SKM-1 treated with dmso at 0.1 percent for 144 hours (cell line): ENCODE measurements around the gene GRIA4.
A peak's percentile ranks its signal among the peaks of the same experiment; 100 is the strongest.

Experiments
- DNase-seq: peaks from one replicate; lab custom pipeline; 2025; ENCODE audit not compliant: unreplicated experiment; lab: John Stamatoyannopoulos, UW

The GRIA4 gene

DNA sequence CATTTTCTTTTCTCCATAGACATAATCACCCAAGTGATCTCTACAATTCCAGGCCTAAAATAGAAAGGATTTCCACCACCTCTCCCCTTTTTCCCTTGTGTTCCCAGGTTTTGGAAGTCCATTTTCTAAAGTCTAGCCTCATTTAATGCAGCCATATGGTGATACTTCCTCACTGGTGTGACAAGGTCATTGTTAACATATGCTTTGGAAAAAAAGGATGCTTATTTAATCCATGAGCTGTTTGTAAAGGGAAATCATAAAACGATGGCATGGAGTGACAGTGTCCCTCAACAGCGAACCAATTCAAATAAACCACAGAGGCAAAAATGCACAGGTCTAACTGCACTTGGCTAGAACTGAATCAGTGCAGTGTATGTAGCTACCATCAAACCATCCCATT lies 26.6 kb downstream of the GRIA4 start:
- DNase-seq = no peak

DNA sequence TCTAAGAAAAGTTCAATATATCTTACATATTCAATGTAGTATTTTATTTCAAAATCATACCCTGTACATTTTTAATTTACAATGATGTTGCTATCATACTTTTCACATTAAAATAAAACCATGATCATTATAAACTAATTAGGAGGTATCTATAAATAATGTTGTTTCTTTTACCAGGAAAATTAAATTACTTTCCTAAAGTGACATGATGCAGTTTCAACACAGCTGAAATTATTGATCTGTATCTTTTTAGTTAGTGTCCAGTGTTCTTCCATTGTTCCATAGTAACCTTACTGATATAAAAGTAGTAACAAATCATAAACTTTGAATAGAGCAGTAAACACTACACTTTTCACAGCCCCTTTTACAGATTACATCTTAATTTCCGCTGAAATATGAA lies 29.7 kb downstream of the GRIA4 start:
- DNase-seq = no peak

DNA sequence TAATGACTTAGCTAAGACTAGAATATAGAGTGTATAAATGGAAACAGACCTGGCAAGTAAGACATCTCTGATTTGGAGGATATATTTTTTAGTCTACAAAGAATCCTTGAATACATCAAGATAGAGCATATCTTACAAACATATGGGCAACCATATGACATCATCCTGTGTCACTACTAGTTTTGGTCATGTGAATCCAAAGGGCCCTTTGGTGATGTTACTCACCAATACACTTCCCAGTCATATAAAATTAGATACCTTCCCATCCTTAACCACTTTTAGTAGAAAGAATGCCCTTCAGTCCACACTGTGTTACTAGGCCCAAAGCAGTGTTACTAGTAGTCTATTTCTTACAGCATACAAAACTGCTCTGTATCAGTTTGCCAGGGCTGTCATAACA lies 31.6 kb downstream of the GRIA4 start:
- no peak for DNase-seq

DNA sequence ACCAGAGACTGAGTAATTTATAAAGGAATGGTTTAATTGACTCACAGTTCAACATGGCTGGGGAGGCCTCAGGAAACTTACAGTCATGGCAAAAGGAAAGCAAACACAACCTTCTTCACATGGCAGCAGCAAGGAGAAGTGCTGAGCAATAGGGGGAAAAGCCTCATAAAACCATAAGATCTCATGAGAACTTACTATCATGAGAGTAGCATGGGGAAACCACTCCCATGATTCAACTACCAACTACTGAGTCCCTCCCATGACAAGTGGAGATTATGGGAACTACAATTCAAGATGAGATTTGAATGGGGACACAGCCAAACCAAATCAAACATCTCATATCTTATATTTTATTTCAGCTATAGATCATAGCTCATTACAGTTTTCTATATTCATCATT lies 33.0 kb downstream of the GRIA4 start:
- no peak for DNase-seq

DNA sequence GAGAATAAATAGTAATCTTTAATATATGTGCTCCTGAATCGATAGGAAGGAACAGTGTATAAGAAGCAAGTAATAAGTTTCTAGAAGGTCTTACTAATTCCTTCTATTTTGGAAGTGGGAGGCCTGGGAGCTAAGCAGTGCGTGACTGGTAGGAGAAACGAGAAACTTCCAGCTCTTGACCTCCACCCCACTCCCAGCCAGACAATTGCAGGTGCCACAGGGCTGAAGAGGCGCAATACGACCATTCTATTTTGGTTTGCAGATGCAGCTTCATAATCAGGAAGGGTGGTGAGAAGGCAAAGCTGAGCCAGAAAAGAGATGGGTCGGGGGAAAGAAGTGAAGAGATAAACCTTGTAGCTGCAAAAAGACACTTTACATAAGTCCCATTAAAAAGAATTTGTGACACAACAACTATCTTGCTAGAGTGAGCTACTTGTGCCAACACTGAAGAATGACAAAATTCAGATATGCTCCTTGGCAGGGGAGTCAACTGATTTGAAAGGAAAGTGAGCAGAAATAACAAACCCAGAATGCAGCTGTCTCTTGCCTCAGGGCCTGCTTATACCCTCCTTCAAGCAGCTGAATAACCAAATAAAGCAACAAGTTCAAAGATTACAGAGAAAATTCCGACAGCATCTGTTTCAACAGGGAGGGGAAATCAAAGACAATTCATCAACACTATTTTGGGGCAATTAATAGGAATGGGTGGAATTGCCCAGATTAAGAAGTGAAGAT lies 35.1 kb downstream of the GRIA4 start:
- no peak for DNase-seq

DNA sequence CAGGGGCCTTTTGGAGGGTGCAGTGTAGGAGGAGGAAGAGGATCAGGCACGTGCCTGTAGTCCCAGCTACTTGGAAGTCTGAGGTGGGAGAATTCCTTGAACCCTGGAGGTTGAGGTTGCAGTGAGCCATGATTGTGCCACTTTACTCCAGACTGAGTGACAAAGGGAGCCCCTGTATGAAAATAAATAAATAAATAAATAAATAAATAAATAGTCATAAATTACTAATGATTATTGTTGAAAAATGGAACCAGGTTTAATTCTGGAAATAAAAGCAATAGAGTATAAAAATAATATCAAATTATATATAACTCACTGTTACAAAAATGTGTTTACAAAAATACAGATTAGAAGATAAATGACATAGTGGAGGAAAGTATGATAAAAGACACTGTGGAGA lies 37.9 kb downstream of the GRIA4 start:
- no peak for DNase-seq

DNA sequence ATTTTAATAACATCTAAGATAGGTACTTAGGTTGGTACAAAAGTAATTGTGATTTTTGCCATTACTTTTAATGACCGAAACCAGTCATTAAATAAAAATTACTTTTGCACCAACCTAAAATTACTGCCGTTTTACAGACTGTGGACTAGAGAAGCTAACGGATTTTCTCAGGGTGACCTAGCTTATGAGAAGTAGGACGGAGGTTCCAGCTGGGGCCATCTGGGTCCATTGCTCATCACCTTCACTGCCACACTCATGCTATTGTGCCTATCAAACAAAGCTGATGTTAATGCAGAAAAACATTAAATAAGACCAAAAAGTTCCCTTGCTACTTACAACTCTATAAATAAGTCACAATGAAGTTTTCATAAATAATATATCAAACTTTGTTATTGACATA lies 38.9 kb downstream of the GRIA4 start:
- DNase-seq = no peak

DNA sequence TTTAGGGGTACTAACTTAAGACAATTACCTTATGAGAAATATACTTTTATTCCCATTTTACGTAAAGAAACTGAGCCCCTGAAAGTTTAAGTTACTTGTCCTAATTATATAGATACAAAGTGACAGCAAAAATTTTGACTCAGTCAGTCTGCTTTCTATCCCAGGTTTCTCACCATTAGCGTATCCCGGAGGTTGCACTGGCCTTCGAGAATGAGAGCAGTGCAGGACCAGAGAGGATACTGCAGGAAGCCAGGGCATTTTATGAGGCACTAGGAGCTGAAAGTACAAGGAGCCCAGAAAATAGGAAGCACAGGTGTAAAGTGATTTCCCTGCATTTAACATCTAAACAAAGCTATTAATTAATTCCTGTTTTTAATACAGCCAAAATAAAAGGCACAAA lies 55.4 kb downstream of the GRIA4 start:
- DNase-seq = no peak

DNA sequence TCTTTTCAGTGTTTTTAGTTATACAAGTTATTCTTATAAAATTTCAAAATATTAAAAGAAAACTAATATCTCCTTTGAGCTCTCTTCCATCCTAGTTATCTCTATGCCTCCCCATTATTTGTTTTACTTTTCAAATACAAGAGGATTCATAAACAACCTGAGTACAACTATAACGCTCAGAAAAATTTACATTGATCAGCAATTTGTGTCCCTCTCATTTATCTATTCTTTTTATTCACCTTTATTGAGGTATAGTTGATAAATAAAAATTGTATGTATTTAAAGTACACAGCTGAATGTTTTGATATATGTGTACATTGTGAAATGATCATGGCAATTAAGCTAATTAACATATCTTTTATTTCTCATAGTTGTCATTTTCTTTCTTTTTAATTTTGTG lies 57.6 kb downstream of the GRIA4 start:
- no peak for DNase-seq

DNA sequence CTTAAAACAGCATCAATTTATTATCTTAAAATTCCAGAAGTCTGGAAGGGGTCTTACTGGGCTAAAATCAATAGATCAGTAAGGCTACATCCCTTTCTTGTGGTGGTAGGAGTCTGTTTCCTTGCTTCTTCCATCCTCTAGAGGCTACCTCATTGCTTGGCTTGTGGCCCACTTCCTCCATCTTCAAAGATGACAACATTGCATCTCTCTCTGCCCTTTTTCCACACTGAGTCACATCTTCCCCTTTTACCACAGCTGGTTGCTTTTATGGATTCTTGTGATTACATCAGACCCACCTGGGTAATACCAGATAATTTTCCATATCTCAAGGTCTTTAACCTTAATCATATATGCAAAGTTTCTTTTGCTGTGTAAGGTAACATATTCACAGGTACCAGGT lies 60.9 kb downstream of the GRIA4 start:
- peak; percentile 14 for DNase-seq

DNA sequence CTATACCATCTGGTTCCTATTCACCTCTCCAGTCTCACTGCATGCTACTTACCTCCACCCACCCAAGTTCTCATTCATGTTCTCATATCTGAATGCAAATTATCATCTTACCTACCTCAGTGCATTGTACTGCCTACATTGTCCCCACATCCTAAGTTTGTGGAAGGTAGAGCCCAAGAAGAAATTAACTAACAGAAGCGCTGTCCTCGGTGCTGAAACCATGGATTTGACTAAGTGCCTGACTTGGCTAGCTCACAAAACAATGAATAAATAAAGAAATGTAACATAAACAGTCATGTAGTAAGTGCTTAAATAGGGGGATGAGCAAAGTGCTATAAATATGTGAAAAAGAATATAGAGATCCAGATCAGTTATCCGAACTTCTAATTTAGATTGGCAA lies 63.2 kb downstream of the GRIA4 start:
- DNase-seq = no peak

DNA sequence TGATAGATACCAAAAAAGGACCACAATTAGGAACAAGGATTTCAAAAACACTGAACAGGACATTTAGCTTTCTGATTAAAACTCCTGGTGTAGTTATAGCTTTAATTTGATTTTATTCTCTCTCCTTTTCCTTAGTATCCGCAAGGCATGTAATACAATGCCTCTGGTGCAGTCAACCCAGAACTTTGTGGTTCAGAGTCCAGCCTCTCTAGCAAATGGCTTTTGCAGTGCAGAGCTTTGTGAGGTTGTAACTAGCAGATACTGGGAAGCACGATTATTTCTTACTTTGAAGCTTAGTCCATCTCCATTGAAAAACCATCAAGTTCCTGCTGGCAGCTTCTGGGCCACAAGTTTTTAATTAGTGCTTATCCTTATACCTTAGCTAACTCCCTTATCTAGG lies 79.8 kb downstream of the GRIA4 start:
- DNase-seq = no peak

DNA sequence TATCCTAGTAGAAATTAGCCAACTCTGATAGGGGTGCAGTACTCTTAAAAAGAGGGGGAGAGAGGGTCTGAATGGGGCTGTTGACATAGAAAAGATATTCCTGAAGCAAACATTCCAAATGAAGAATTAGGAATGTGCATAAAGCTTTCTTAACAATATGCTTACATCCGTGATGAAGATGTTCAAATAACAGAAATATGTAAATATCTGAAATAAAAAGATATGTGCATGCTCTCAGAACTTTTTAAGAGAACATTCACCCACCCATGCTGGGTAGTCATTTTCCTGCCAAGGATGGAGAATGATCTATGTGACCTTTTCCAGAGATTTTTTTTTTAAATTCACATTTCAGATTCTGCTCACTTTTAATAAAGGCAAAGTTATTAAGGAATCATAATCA lies 80.6 kb downstream of the GRIA4 start:
- no peak for DNase-seq

DNA sequence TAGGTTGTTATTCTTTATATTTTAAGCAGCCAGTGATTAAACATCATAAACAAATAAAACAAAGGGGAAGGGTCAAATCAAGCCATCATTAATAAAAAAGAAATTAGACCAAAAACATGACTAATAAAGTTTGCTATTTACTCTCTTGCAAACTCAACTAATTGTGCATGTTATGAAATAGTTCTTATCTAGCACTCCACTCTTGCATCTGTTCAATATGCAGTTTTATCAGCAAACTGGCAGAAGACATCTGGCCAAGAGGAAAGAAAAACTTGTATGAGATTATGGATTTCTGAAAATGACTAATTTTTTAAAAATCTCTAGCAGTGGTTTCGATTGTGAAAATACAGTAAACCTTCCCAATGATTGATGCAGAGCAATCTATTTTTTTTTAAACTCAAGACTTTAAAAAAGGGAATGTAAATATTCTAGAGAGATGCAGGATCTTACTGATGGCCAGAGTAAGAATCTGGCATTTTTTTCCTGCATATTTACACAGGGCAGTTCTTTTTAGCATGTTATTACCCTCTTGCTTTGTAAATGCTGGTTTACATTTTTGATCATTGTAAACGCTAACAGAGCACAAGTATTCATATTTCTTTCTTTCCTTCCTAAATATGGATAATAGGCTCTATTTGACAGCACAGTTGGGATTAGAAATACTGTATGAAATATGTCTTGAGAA lies 83.3 kb downstream of the GRIA4 start:
- DNase-seq = no peak

DNA sequence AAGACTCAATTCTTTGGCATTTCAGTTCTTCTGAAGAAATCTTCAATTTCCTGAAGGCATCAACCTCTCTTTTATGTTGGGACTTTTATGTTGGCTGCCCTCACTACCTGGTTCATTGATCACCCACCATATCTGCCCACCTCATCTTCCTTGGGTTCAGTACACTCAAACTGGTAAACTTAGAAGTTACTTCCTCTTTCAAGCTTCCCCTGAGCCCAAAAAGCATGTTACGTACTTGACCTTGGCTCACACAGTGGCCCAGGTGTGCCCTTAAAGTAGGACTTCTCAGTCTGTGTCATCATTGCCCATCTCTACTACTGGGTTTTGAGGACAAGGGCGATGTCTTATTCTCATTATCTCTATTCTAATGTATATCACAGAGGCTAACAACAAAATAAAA lies 86.1 kb downstream of the GRIA4 start:
- no peak for DNase-seq

DNA sequence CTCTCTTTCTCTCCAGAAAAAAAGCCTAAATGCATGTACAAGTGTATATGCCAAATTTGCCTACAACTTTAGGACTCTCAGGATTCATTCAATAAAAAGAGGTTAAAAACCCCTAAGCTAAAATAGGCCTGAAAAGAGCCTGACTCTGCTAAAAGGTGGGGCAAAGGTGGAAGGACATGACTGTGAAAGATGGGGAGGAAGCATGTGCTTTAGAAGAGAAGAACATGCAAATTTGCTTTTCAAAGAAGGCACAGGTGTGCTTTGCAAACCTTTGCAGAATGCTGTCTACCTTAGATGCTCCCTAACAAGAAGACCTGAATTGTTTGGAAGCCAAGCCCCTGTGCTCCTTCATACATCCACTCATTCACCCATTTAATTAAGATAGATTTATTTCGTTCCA lies 87.4 kb downstream of the GRIA4 start:
- no peak for DNase-seq

DNA sequence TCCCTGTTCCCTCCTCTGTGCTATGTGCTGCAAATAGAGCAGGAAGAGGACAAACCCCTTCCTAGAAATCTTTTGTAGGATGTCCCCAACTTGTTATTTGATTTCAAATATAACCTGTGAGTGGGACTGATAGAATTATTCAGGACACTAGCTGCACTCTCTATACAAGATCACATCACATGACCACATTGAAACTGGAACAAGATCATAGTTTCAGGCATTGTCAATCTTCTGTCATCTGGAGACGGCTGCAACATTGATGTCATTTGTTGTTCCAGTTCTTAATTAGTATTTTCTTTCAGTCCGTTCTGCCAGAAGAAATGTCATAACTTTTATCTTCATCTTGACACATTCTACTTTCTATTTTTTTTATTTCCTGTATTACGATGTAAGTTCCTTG lies 89.3 kb downstream of the GRIA4 start:
- DNase-seq = no peak

DNA sequence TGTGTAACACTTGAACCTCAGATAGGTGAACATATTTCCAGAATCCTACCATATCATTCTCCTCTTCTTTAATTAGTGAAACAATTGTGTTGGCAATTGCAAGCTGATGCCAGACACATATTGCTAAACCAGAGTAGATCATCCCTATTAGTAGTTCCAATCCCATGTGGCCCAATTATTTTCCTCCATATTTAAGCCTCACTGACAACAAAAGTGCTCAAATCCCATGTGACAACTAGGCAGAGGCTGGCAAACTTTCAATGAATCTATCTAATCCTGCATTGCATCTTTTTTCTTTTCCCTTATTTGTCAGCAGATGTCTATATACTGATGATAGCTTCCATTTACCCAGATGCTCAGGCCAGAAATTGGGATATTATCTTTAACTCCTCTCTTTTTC lies 90.4 kb downstream of the GRIA4 start:
- DNase-seq = no peak

DNA sequence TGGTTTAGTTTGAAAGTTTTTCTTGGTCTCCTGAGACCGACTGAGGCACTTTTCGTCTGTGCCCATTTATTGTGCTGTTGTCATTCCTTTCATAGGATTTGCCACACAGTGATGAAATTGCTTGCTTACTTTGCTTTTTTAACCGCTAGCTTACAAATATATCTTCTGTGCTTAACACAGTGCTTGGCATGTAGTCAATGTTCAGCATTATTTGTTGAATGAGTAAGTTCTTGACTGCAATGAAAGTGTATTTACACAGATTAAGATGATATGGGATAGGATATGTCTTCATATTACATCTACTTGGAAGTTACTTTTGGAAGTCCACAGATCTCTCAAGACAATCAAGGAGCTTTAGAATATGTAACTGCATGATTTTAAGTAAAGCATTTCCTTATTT lies 91.2 kb downstream of the GRIA4 start:
- DNase-seq = no peak

DNA sequence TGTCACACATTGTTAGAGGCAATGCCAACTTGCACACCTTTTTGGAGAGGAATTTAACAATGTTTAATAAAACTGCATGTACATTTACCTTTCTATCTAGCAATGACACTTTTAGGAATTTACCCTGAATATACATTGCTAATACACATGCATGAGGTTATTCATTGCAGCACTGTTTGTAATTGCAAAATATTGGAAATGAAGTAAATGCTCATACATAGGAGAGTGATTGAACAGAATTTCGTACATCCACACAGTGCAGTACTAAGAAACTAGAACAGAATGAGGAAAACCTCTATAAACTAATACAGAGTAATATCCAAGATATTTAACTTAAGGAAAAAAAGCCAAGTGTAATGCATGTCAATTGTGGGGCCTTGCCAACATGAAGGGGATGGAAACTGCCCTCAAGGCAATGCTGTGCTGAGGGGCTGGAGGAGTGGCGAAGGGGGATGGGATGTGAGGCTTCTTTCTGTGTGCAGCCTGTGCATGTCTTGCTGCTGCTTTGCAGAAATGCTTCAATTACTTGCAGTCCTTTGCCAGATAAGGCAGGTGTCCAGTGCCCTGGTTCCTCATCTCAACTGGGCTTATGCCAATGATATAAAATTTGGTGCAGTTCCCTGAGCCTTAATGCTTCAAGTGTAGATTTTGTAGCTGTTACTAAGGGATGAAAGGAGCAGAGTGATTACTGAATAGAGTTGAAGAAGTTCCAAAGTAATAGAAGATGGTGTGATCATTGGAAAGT lies 96.1 kb downstream of the GRIA4 start:
- no peak for DNase-seq

DNA sequence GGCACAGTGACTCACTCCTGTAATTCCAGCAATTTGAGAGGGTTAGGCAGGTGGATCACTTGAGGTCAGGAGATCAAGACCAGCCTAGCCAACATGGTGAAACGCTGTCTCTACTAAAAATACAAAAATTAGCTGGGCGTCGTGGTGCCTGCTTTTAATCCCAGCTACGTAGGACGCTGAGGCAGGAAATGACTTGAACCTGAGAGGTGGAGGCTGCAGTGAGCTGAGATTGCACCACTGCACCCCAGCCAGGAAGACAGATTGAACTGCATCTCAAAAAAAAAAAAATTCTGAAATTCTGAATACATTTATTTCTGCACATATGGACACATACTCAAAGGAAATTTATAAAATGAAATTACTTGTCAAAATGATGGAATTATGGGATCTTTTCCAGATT lies 103.2 kb downstream of the GRIA4 start:
- no peak for DNase-seq

DNA sequence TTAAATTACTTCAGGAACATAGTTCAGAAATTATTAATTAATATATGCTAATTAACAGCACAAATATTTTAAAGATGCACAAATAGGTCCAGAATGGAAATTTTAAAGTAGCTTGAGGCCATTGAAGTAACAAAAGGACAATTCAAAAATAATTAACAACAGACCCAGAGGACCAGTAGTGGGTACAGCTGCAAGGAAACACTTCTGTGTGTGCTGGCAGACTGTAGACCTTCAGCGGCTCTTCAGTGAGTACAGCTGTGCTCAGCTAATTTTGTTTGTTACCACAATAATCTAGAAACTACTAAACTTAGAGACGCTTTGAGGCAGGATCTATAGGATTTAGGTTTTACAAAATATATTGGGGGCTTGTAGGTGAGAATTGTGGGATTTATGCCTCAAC lies 103.8 kb downstream of the GRIA4 start:
- DNase-seq = no peak
